Esophagus (tissue), 2 donors: Measurements from ENCODE around the gene PSMD4. TPM values are rescaled to one million over a fixed set of nuclear protein-coding genes. Genes with fewer than 3 reads are reported as not detected.
"Not testable (repeated sequence)": the region's sequence is repeated elsewhere in the genome, so short reads cannot be mapped to it uniquely, and the experiment has no call there.

Experiments used
- H3K27ac ChIP-seq, 2 donors: one replicate each; pipeline ENCODE4 v1.5.1; 2013; ENCODE audit warnings: low read depth in 2 of 2, mild to moderate bottlenecking in 2 of 2, inconsistent platforms in 1 of 2, low read length in 1 of 2, moderate library complexity in 1 of 2
- H3K27me3 ChIP-seq, 2 donors: one replicate each; pipeline ENCODE4 v1.6.1; 2013; ENCODE audit warnings: low read length in 2 of 2, control low read depth in 1 of 2, mild to moderate bottlenecking in 1 of 2; ENCODE audit not compliant: insufficient read depth in 2 of 2, control insufficient read depth in 1 of 2
- H3K36me3 ChIP-seq, 2 donors: one replicate each; pipeline ENCODE4 v1.6.1; 2013; ENCODE audit warnings: low read length in 1 of 2; ENCODE audit not compliant: control insufficient read depth in 2 of 2, insufficient read depth in 2 of 2
- H3K4me1 ChIP-seq, 2 donors: one replicate each; pipeline ENCODE4 v1.6.1; 2013; ENCODE audit warnings: low read length in 1 of 2; ENCODE audit not compliant: control insufficient read depth in 2 of 2, insufficient read depth in 2 of 2
- H3K4me3 ChIP-seq, 2 donors: one replicate each; pipeline ENCODE4 v1.5.1; 2013; ENCODE audit warnings: low read length in 2 of 2, mild to moderate bottlenecking in 2 of 2, low read depth in 1 of 2, moderate library complexity in 1 of 2
- H3K9me3 ChIP-seq, 2 donors: one replicate each; pipeline ENCODE4 v1.6.1; 2013; ENCODE audit warnings: mild to moderate bottlenecking in 2 of 2, low read depth in 1 of 2, low read length in 1 of 2, moderate library complexity in 1 of 2; ENCODE audit not compliant: control insufficient read depth in 2 of 2, insufficient read depth in 1 of 2
- WGBS, 2 donors: extraction: QIAGEN DNeasy Blood & Tissue Kit; methylation state at CpG; one replicate each; pipeline ENCODE4 v1.1.7; 2013; 5-methylcytosine and 5-hydroxymethylcytosine counted together
- polyA plus RNA-seq, 2 donors: library from polyadenylated mRNA; stranded (reverse); fragments of 200-250 nt; gene quantifications; one replicate each; pipeline ENCODE4 v1.2.3, GENCODE V29; 2013
- donor health status: healthy with polysubstance abuse.
- donor health status: Bipolar disorder and iron deficiency.

The PSMD4 gene
- polyA plus RNA-seq, 2 donors = 127 to 168 TPM

- H3K36me3 ChIP-seq = peaks cover 16 to 35% of the 10 kb centered on the region in 2 donors
- 79 to 85% methylated on average over 8 of the region's 8 CpGs for WGBS, 2 donors
- H3K27ac ChIP-seq = peak overlapping the region in 1 of 2 donors; percentile 61
- H3K4me1 ChIP-seq = peaks cover 0 to 4% of the 10 kb centered on the region in 2 donors
- no peaks in the 10 kb centered on the region for H3K9me3 ChIP-seq
- H3K27me3 ChIP-seq = no peaks in the 10 kb centered on the region
- no peak overlapping the region for H3K4me3 ChIP-seq
Observed at GRCh38 chr1:151266821-151267220, 12.3 kb downstream of the PSMD4 start.

GRCh38 chr1:151267760-151268159, 13.2 kb downstream of the PSMD4 start:
- peak overlapping the region; percentile 26 to 50 for H3K27ac ChIP-seq

GRCh38 chr1:151273924-151274466, 19.5 kb downstream of the PSMD4 start:
- WGBS, 2 donors = 76 to 83% methylated on average over 3 of the region's 3 CpGs
- H3K4me3 ChIP-seq = no peak overlapping the region
- no peak overlapping the region for H3K27ac ChIP-seq
- no peaks in the 10 kb centered on the region for H3K27me3 ChIP-seq
- no peaks in the 10 kb centered on the region for H3K9me3 ChIP-seq
- no peaks in the 10 kb centered on the region for H3K36me3 ChIP-seq
- H3K4me1 ChIP-seq = no peaks in the 10 kb centered on the region

More at GRCh38 chr1:151267760-151268159, 13.2 kb downstream of the PSMD4 start:
- no peaks in the 10 kb centered on the region for H3K9me3 ChIP-seq
- peaks cover 0 to 4% of the 10 kb centered on the region in 2 donors for H3K4me1 ChIP-seq
- H3K27me3 ChIP-seq = no peaks in the 10 kb centered on the region
- peaks cover 16 to 33% of the 10 kb centered on the region in 2 donors for H3K36me3 ChIP-seq
- WGBS, 2 donors = 64 to 69% methylated on average over 4 of the region's 4 CpGs
- no peak overlapping the region for H3K4me3 ChIP-seq

GRCh38 chr1:151275341-151275740, 20.8 kb downstream of the PSMD4 start:
- not testable (repeated sequence) for H3K27me3 ChIP-seq, H3K27ac ChIP-seq, H3K4me1 ChIP-seq, H3K4me3 ChIP-seq, H3K9me3 ChIP-seq, H3K36me3 ChIP-seq
- 86 to 90% methylated on average over 5 of the region's 5 CpGs for WGBS, 2 donors

- Histone ChIP-seq H3K9me3 (no peaks in the 10 kb centered on the region), H3K4me1 (no peaks in the 10 kb centered on the region), H3K27me3 (no peaks in the 10 kb centered on the region), H3K36me3 (no peaks in the 10 kb centered on the region), H3K27ac (no peak overlapping the region), H3K4me3 (no peak overlapping the region)
- WGBS, 2 donors = 66 to 70% methylated on average over 2 of the region's 2 CpGs
Observed at GRCh38 chr1:151277249-151277648, 22.7 kb downstream of the PSMD4 start.

GRCh38 chr1:151281225-151281968, 26.9 kb downstream of the PSMD4 start:
- H3K27me3 ChIP-seq = no peaks in the 10 kb centered on the region
- H3K4me3 ChIP-seq = peak overlapping the region; percentile 69 to 80
- no peaks in the 10 kb centered on the region for H3K9me3 ChIP-seq
- peaks cover 2 to 3% of the 10 kb centered on the region in 2 donors for H3K36me3 ChIP-seq
- peaks cover 0 to 10% of the 10 kb centered on the region in 2 donors for H3K4me1 ChIP-seq
- WGBS, 2 donors = 0% methylated on average over 48 of the region's 48 CpGs
- peak overlapping the region; percentile 100 for H3K27ac ChIP-seq

GRCh38 chr1:151281969-151282882, 27.7 kb downstream of the PSMD4 start, which contains the start of gene ZNF687:
TSS of gene ZNF687 (plus strand) at chr1:151282299. CDS start at chr1:151286292, 3,993 bp downstream.
- Histone ChIP-seq H3K4me3 (peak within 1 kb of the TSS; percentile 75 to 80), H3K9me3 (no peaks in the 10 kb centered on the region), H3K27ac (peak within 1 kb of the TSS; percentile 100), H3K36me3 (peaks cover 9 to 10% of the 10 kb centered on the region in 2 donors), H3K27me3 (no peaks in the 10 kb centered on the region), H3K4me1 (peaks cover 0 to 10% of the 10 kb centered on the region in 2 donors)
- WGBS, 2 donors = 0 to 1% methylated on average over 72 to 74 of the region's 74 CpGs

GRCh38 chr1:151282883-151283725, 28.6 kb downstream of the PSMD4 start:
- 4 to 5% methylated on average over 44 of the region's 44 CpGs for WGBS, 2 donors
- peak overlapping the region; percentile 75 to 80 for H3K4me3 ChIP-seq
- no peaks in the 10 kb centered on the region for H3K27me3 ChIP-seq
- H3K27ac ChIP-seq = peak overlapping the region; percentile 100
- peaks cover 16 to 17% of the 10 kb centered on the region in 2 donors for H3K36me3 ChIP-seq
- no peaks in the 10 kb centered on the region for H3K9me3 ChIP-seq
- H3K4me1 ChIP-seq = peaks cover 0 to 10% of the 10 kb centered on the region in 2 donors
